ENCODE data around the gene HIGD2A.

DNA sequence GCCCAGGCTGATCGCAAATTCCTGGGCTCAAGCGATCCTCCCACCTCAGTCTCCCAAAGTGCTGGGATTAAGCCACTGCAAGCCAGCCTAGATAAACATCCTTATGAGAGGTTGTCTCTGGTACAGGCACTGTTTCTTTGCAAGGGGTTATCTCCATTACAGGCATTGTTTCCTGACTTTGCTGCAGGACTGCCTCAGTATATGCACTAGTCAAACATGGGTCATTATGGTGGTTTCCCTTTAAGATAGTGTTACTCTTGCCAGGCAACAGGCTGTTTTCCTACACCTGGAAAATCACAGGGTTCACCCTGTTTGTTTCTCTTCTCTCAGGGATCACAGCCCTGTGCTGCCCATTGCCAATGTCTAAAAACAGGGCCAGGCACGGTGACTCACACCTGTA lies 35.6 kb downstream of the HIGD2A start:
- no peak for TF ChIP-seq EZH2 (IDR thresholded peaks at IDR 0.05)
- no peak for TF ChIP-seq POLR2AphosphoS5 (IDR thresholded peaks at IDR 0.05; ENCODE audit: borderline replicate concordance, low read depth, low read length)
- TF ChIP-seq FOXP2 (optimal IDR thresholded peaks at IDR 0.05; ENCODE audit: control extremely low read depth, extremely low read length, insufficient read depth), result no peak
